K562 (cell line): ENCODE measurements around the gene OTX2. TPM values are rescaled to one million over a fixed set of nuclear protein-coding genes. Genes with fewer than 3 reads are reported as not detected.

Experiments used
- ATAC-seq: fragments of 200-7000 bp; cut with Tn5 transposase; 3 replicates; pipeline ENCODE4 v1.9.1; 2020; ENCODE audit warnings: moderate library complexity
- BruUV-seq: library from RNA; stranded (reverse); fragments of 400-500 nt; replicated peaks from 2 replicates; lab custom pipeline; 2021; lab: Mats Ljungman, UMichigan
- CTCF ChIA-PET: fragments of 300-600 bp; formaldehyde crosslinking; extraction: SDS; loops from one replicate; lab custom pipeline; 2021; ENCODE audit warnings: low intra/inter-chr PET ratio; lab: Yijun Ruan, JAX
- POLR2A ChIA-PET: fragments of 300-600, 350-650 bp; sonication (Branson Sonifier 250); formaldehyde crosslinking; extraction: SDS; loops from one replicate; lab custom pipeline; 2021; ENCODE audit warnings: antibody characterized with exemption, inconsistent platforms; lab: Yijun Ruan, JAX
- DNase-seq, 4 experiments: peaks; one replicate each; pipeline versions ENCODE4 v3.0.0 to v3.0.0-alpha.2; 2011 to 2018; ENCODE audit warnings: low spot score in 3 of 4, mixed read lengths in 3 of 4; ENCODE audit errors: extremely low read depth in 1 of 4
- FAIRE-seq: peaks from 2 replicates; lab custom pipeline; 2011; peaks lifted over from hg19 to GRCh38; lab: Jason Lieb, UNC
- H2AFZ ChIP-seq: 2 replicates; pipeline ENCODE4 v1.6.0; 2011; ENCODE audit warnings: low read depth, low read length, control low read depth, inconsistent platforms
- H3K27ac ChIP-seq: fragments of 200-600 bp; 3 replicates; pipeline ENCODE4 v1.8.0; 2011; ENCODE audit warnings: low read depth, mild to moderate bottlenecking, control low read depth, inconsistent platforms, low read length, moderate library complexity, mixed read lengths; ENCODE audit errors: extremely low read depth
- H3K27me3 ChIP-seq, 2 experiments: fragments of 300-600 bp in 1 of 2; 2 replicates in 1 of 2; 3 replicates in 1 of 2; pipeline versions ENCODE4 v1.6.0 to v1.8.0; 2011; ENCODE audit warnings: inconsistent platforms in 2 of 2, low read length in 2 of 2, mild to moderate bottlenecking in 1 of 2, mixed read lengths in 1 of 2, moderate library complexity in 1 of 2; ENCODE audit not compliant: control insufficient read depth in 2 of 2, insufficient read depth in 2 of 2
- H3K36me3 ChIP-seq: fragments of 300-600 bp; 3 replicates; pipeline ENCODE4 v1.8.0; 2011; ENCODE audit warnings: mild to moderate bottlenecking, low read length, inconsistent platforms; ENCODE audit not compliant: control insufficient read depth, insufficient read depth
- H3K4me1 ChIP-seq, 2 experiments: fragments of 200-600 bp in 1 of 2; replicated peaks in 1 of 2; 2 replicates in 1 of 2; 3 replicates in 1 of 2; pipeline versions ENCODE4 v1.5.1 to v1.8.0; 2011; ENCODE audit warnings: inconsistent platforms in 2 of 2, low read length in 2 of 2, mild to moderate bottlenecking in 1 of 2, mixed read lengths in 1 of 2, moderate library complexity in 1 of 2; ENCODE audit not compliant: control insufficient read depth in 2 of 2, insufficient read depth in 2 of 2
- H3K4me2 ChIP-seq: 2 replicates; pipeline ENCODE4 v1.6.1; 2011; ENCODE audit warnings: low read length, control low read depth, inconsistent platforms, mixed read lengths; ENCODE audit not compliant: insufficient read depth
- H3K4me3 ChIP-seq: fragments of 200-600 bp; sonication (generic), shearing (Covaris generic); 2 replicates; pipeline ENCODE4 v1.5.1; 2016; ENCODE audit warnings: control low read depth, inconsistent platforms
- H3K79me2 ChIP-seq: fragments of 200-600 bp; 3 replicates; pipeline ENCODE4 v1.8.0; 2011; ENCODE audit warnings: low read length, inconsistent platforms; ENCODE audit not compliant: control insufficient read depth, insufficient read depth
- H3K9ac ChIP-seq, 2 experiments: 2 replicates each; pipeline versions ENCODE4 v1.6.0 to v1.6.1; 2011; ENCODE audit warnings: low read depth in 2 of 2, low read length in 2 of 2, control low read depth in 1 of 2, inconsistent platforms in 1 of 2, mild to moderate bottlenecking in 1 of 2, mixed read lengths in 1 of 2; ENCODE audit not compliant: insufficient read depth in 1 of 2
- H3K9me1 ChIP-seq: one replicate; pipeline ENCODE4 v1.6.0; 2011; ENCODE audit warnings: inconsistent platforms, mild to moderate bottlenecking, low read length, moderate library complexity; ENCODE audit not compliant: control insufficient read depth, insufficient read depth
- H3K9me3 ChIP-seq: replicated peaks from 2 replicates; pipeline ENCODE4 v1.5.1; 2011; ENCODE audit warnings: low read depth, low read length, inconsistent platforms; ENCODE audit not compliant: control insufficient read depth, insufficient read depth
- H4K20me1 ChIP-seq: replicated peaks from 2 replicates; pipeline ENCODE4 v1.6.1; 2011; ENCODE audit warnings: low read length, inconsistent platforms, mixed read lengths; ENCODE audit not compliant: control insufficient read depth, insufficient read depth
- ATF1 ChIP-seq, 2 experiments: fragments of 450-650 bp in 1 of 2; IDR thresholded peaks; 2 replicates each; pipeline ENCODE4 v1.6.1; 2016; ENCODE audit warnings: missing compliant biosample characterization in 1 of 2, missing genetic modification characterization in 1 of 2
- DDX20 ChIP-seq: fragments of 450-650 bp; IDR thresholded peaks from 2 replicates; pipeline ENCODE4 v1.6.1; 2016; ENCODE audit warnings: missing genetic modification characterization, low read depth, mild to moderate bottlenecking, missing compliant biosample characterization, moderate library complexity
- NCOR1 ChIP-seq: fragments of 450-650 bp; IDR thresholded peaks from 2 replicates; pipeline ENCODE4 v1.6.1; 2016; ENCODE audit warnings: mild to moderate bottlenecking, moderate library complexity
- PCBP2 ChIP-seq: fragments of 200-400 bp; formaldehyde crosslinking; IDR thresholded peaks from 2 replicates; pipeline ENCODE4 v1.6.1; 2018; ENCODE audit warnings: low read length, low read depth, mild to moderate bottlenecking, moderate library complexity; ENCODE audit not compliant: poor library complexity, severe bottlenecking
- SAFB ChIP-seq: fragments of 200-400 bp; formaldehyde crosslinking; IDR thresholded peaks from 2 replicates; pipeline ENCODE4 v1.6.1; 2017; ENCODE audit warnings: low read depth, low read length, borderline replicate concordance
- TCF3 ChIP-seq: sonication (generic); formaldehyde crosslinking; IDR thresholded peaks from 2 replicates; pipeline ENCODE4 v1.4.0; 2020; ENCODE audit warnings: mild to moderate bottlenecking, missing genetic modification reagents
- ZNF124 ChIP-seq: sonication (generic); formaldehyde crosslinking; IDR thresholded peaks from 2 replicates; pipeline ENCODE4 v1.8.1; 2022; ENCODE audit warnings: missing genetic modification reagents
- ZNF592 ChIP-seq: fragments of 450-650 bp; IDR thresholded peaks from 2 replicates; pipeline ENCODE4 v1.6.1; 2017; ENCODE audit warnings: antibody characterized with exemption, mild to moderate bottlenecking
- ZSCAN29 ChIP-seq: fragments of 450-650 bp; IDR thresholded peaks from 2 replicates; pipeline ENCODE4 v1.6.1; 2017
- WGBS: fragments of 100-300 bp; shearing (Covaris generic); methylation state at CpG from one replicate; pipeline ENCODE4 v1.1.6; 2016; ENCODE audit warnings: low coverage, mixed read lengths; ENCODE audit not compliant: insufficient coverage; ENCODE audit errors: missing lambda C conversion rate; 5-methylcytosine and 5-hydroxymethylcytosine counted together
- in situ Hi-C: fragments of 300-500 bp; cut with MboI; formaldehyde crosslinking; loops from 4 replicates; pipeline ENCODE4 v1.15.0; 2018; ENCODE audit warnings: inconsistent platforms, mixed read lengths
- intact Hi-C: fragments of 100-400 bp; cut with micrococcal nuclease; formaldehyde crosslinking; loops from 2 replicates; pipeline ENCODE4 v1.14.2; 2022
- polyA plus RNA-seq, 8 experiments: library from polyadenylated mRNA; depleted of rRNA in 4 of 8; stranded (reverse) in 5 of 8; unstranded in 3 of 8; fragments of >200 nt; fragmentation: Nextera tagmentation in 2 of 8; fragmentation: Illumina TruSeq in 1 of 8; extraction: Ambion mirVana in 2 of 8; extraction: Trizol in 1 of 8; gene quantifications; 2 replicates each; pipeline versions ENCODE4 v1.2.1 to v1.2.3, GENCODE V29; 2011 to 2014; ENCODE audit warnings: inconsistent platforms in 1 of 8, missing spikeins in 1 of 8
- total RNA-seq, 7 experiments: library from RNA; depleted of rRNA in 6 of 7; stranded (reverse); fragments of >200 nt in 6 of 7; fragmentation: Illumina TruSeq in 2 of 7; extraction: Trizol in 2 of 7; gene quantifications; 2 replicates each; pipeline versions ENCODE4 v1.2.1 to v1.2.3, GENCODE V29; 2011 to 2021; ENCODE audit warnings: low replicate concordance in 1 of 7
- TF ChIP-seq, protein P1 (sequence below): fragments of 450-650 bp; formaldehyde crosslinking; conservative IDR thresholded peaks from 2 replicates; pipeline ENCODE4 v1.4.0; 2022; ENCODE audit warnings: mild to moderate bottlenecking, missing genetic modification characterization
- TF ChIP-seq, protein P2 (sequence below): fragments of 250-450 bp; sonication (Bioruptor Pico); IDR thresholded peaks from 2 replicates; pipeline ENCODE4 v1.8.0; 2021; ENCODE audit warnings: mild to moderate bottlenecking, moderate library complexity

OTX2 gene
- total and polyA plus RNA-seq, 9 of the 15 experiments (the other 6 are each of a cell fraction or from before 2014, with no cell fraction given): not detected

- no peak for TF ChIP-seq ZNF592
- TF ChIP-seq PCBP2: no peak
Observed at GRCh38 chr14:56814969-56815700, 4.9 kb upstream of the OTX2 start (continued).

GRCh38 chr14:56814519-56814959 lies 4.3 kb upstream of the OTX2 start:
- Histone ChIP-seq H4K20me1 (peaks cover 4% of the 10 kb centered on the region; the same call in 1 of the 2 replicates), H3K27ac (no peak overlapping the region), H3K79me2 (no peaks in the 10 kb centered on the region), H3K4me2 (no peak overlapping the region), H3K9ac (no peak overlapping the region), H3K4me3 (no peak overlapping the region), H3K4me1 (peaks cover 0 to 3% of the 10 kb centered on the region in 2 experiments; a peak in 2 of 5 replicates), H3K9me3 (no peaks in the 10 kb centered on the region), H2AFZ (no peak overlapping the region), H3K27me3 (peaks cover 3 to 32% of the 10 kb centered on the region in 2 experiments; a peak in 3 of 5 replicates), H3K9me1 (no peaks in the 10 kb centered on the region), H3K36me3 (no peaks in the 10 kb centered on the region)
- ChIA-PET POLR2A (interaction anchor here (0.6 kb wide), 1 partner anchor 12 kb away, joined by 3 read pairs; no protein-coding TSS in a partner anchor), CTCF (no interaction called here)
- 5% methylated on average over 6 of the region's 7 CpGs for WGBS
- BruUV-seq: no TSS peak
- ATAC-seq: no peak
- DNase-seq: no peak
- intact Hi-C loops (no loop called here), in situ Hi-C loops (no loop called here)
- no peak for FAIRE-seq
- TF ChIP-seq ATF1 (CRISPR knock-in tag; IDR thresholded peaks at IDR 0.05) (no peak), ATF1 (tag; IDR thresholded peaks at IDR 0.05) (no peak), ZSCAN29 (no peak), ZNF124 (CRISPR knock-in tag) (no peak), DDX20 (no peak), NCOR1 (no peak), SAFB (no peak), TCF3 (CRISPR knock-in tag) (no peak)
- TF ChIP-seq, protein P1, sequence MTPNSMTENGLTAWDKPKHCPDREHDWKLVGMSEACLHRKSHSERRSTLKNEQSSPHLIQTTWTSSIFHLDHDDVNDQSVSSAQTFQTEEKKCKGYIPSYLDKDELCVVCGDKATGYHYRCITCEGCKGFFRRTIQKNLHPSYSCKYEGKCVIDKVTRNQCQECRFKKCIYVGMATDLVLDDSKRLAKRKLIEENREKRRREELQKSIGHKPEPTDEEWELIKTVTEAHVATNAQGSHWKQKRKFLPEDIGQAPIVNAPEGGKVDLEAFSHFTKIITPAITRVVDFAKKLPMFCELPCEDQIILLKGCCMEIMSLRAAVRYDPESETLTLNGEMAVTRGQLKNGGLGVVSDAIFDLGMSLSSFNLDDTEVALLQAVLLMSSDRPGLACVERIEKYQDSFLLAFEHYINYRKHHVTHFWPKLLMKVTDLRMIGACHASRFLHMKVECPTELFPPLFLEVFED (CRISPR knock-in tag): no peak
- TF ChIP-seq, protein P2, sequence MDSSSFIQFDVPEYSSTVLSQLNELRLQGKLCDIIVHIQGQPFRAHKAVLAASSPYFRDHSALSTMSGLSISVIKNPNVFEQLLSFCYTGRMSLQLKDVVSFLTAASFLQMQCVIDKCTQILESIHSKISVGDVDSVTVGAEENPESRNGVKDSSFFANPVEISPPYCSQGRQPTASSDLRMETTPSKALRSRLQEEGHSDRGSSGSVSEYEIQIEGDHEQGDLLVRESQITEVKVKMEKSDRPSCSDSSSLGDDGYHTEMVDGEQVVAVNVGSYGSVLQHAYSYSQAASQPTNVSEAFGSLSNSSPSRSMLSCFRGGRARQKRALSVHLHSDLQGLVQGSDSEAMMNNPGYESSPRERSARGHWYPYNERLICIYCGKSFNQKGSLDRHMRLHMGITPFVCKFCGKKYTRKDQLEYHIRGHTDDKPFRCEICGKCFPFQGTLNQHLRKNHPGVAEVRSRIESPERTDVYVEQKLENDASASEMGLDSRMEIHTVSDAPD (CRISPR knock-in tag): no peak
